GM21786 (cell line): ENCODE data around the gene TRAF6.
"Not testable (repeated sequence)": the region's sequence is repeated elsewhere in the genome, so short reads cannot be mapped to it uniquely, and the experiment has no call there.

ENCODE experiments used
- ATAC-seq: cut with Tn5 transposase; IDR thresholded peaks from one replicate; pipeline ENCODE4 v1.9.1; 2021; ENCODE audit not compliant: unreplicated experiment

TRAF6 gene

DNA sequence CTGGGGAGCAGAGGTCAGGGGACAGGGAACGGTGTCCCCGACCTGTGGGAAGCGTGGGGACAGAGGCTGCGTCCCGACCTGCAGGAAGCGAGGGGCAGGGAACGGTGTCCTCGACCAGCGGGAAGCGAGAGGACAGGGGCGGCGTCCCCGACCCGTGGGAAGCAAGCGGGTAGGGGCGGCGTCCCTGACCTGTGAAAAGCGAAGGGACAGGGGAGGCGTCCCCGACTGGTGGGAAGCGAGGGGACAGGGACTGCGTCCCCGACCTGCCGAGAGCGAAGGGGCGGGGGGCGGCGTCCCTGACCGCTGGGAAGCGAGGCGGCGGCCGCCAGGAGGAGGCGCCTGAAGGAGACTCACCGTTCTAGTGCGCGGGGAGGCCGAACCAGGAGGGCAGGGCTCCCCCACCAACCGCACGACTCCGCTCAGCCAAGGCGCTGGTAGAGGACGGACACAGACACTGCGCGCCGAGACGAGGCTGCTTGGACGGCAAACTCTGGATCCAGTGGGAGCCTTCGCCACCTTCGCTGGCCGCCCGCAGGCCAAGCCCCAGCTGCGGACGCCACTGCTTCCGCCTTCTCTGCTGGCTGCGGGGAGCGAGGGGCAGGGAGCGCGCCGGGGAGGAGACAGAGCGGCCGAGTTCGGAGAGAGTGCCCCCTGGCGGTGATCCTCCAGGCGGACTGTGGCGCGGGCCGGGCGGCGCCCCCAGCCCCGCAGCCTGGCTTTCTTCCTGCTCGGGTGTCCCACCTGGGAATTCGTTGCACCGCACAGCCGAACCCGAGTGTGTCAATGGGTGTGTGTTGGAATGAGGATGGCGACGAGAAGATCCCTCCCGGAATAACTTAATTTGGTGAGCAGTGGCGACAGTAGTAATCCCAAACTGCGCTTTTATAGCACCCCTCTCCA lies at the start of gene TRAF6:
Gene TRAF6, minus strand, starts transcription at position 579 of the 900 bp plus-strand sequence. CDS start 8,757 bp downstream, outside the sequence.
- peak; percentile 95 for ATAC-seq

GRCh38 chr11:36558571-36559413 lies 48.7 kb upstream of the TRAF6 start:
- ATAC-seq = peak; percentile 96

GRCh38 chr11:36557991-36558390 lies 47.9 kb upstream of the TRAF6 start:
- ATAC-seq = no peak

- not testable (repeated sequence) for ATAC-seq
Observed at GRCh38 chr11:36557390-36557789, 47.3 kb upstream of the TRAF6 start.

DNA sequence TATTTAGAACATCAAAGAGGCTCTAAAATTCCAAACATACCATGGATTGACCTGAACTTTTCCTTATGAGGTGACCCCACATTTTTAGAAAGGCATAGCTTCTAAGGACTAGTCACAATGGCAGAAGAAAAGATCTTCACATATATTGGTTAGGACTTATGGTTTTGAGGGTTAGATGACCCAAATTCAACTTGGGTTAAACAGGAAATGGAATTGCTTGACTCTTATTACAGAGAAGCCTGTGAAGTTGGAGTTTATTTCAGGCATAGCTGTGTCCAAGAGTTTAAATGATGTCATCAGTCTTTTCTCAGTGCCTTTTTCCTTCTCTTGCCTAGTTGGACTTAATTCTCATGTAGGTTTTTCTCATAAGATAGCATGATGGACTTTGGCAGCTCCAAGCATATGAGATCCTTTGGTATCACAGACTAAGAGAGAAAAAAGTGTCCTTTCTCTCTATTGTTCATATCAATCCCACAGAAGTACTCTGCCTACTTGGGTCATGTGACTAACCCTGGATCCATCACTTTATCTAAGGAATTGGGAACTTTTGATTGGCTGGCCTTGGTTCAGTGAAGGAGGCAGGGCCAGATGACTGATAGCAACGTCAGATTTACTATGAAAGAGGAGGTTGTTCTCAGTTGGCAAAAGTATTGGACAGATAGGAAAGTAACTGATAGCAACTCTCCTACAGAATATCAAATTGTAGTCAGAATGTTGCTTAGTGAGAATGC lies 40.5 kb upstream of the TRAF6 start:
- no peak for ATAC-seq

GRCh38 chr11:36540998-36541397 lies 30.9 kb upstream of the TRAF6 start:
- peak; percentile 98 for ATAC-seq

DNA sequence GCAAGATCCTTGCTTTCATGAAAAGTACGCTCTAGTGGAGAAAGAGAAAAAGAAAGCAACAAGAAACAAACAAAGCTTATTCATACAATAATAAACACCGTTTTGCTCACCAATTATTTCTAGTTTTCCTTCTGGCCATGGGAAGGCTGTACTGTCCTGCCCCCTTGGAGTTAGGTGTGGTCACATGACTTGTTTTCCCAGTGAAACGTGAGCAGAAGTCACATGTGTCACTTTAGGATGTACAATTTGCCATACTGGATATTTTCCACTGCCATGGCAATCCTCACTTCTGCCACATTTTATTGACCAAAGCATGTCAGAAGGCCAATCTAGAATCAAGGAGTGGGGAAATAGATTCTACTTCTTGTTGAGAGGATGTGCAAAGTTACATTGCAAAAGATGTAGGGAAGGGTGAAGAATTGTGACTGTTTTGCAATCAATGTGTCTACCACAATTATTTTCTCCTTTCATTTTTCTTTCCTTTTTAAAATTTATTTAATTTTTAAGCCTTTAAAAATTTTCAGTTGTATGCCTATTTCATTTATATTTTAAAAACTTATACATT lies 24.3 kb upstream of the TRAF6 start:
- no peak for ATAC-seq

- ATAC-seq = no peak
Observed at GRCh38 chr11:36532941-36533601, 23.0 kb upstream of the TRAF6 start.

- no peak for ATAC-seq
Observed at GRCh38 chr11:36530840-36531239, 20.8 kb upstream of the TRAF6 start.

DNA sequence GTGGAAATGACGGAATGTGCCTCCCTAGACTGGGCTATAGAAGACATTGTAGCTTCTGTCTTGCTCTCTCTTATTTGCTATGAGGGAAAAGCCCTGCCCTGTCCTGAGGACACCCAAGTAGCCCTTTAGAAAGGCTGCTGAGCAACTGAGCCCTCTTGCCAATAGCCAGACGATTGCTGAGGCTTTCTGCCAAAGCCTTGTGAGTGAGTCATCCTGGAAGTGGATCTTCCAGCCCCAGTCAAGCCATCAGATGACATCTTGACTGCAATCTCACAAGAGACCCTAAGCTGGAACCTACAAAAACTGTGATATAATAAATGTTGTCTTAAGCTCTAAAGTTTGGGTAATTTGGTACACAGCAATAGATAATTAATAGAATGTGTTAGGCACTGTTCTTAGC lies 3.9 kb upstream of the TRAF6 start:
- no peak for ATAC-seq

DNA sequence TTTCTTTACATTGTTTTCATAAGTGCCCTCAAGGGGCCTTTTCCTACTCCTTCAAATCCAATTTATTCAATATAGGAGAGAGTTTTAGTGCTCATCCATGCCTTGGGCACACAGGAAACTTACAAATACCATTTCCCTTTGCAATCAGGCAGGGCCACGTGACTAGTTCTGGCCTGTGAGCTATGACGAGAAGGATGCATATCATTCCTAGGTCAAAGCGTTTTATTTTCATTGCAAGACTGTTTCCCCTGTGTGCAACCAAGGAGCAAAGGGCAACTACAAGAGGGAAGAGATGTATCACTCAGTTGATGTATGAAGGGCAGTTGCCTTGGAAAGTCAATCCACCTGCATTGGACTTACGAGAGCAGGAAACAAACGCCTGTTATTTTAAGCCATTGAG lies 1.9 kb upstream of the TRAF6 start:
- ATAC-seq = no peak

DNA sequence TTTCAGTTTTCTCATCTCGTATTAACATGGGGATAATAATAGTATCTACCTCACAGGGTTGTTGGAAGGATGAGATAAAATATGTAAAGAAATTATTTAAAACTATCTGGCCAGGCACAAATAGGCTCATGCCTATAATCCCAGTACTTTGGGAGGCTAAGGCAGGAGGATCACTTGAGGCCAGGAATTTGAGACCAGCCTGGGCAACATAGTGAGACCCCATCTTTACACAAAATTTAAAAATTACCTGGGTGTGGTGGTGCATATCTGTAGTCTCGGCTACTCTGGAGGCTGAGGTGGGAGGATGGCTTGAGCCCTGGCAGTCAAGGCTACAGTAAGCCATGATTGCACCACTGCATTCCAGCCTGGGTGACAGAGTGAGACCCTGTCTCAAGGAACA lies 990 bp upstream of the TRAF6 start:
- not testable (repeated sequence) for ATAC-seq

- no peak for ATAC-seq
Observed at GRCh38 chr11:36510594-36510942, 496 bp upstream of the TRAF6 start.

GRCh38 chr11:36509201-36509639 lies 852 bp downstream of the TRAF6 start:
- peak; percentile 9 for ATAC-seq

- ATAC-seq = no peak
Observed at GRCh38 chr11:36508743-36509142, 1.3 kb downstream of the TRAF6 start.

- ATAC-seq = no peak
Observed at GRCh38 chr11:36507824-36508489, 2.1 kb downstream of the TRAF6 start.

GRCh38 chr11:36501236-36501635 lies 8.8 kb downstream of the TRAF6 start:
- no peak for ATAC-seq

DNA sequence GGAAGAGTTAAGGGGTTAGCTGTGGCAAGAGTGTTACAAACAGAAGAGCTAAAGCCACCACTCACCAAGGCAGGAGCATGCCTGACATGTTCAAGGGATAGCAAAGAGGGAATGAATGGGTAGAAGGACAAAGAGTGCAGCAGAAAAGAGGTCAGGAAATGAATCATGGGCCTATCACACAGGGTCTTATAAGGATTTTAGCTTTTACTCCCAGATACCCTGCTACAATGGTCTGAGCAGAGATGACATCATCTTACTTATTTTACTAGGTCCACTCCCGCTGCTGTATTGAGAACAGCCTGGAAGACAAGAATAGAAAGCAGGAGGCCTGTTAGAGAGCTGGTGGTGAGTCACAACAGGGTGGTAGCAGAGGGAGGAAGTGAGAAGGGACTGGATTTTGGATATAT lies 9.8 kb downstream of the TRAF6 start:
- peak; percentile 99 for ATAC-seq

GRCh38 chr11:36499315-36499714 lies 10.8 kb downstream of the TRAF6 start:
- no peak for ATAC-seq

DNA sequence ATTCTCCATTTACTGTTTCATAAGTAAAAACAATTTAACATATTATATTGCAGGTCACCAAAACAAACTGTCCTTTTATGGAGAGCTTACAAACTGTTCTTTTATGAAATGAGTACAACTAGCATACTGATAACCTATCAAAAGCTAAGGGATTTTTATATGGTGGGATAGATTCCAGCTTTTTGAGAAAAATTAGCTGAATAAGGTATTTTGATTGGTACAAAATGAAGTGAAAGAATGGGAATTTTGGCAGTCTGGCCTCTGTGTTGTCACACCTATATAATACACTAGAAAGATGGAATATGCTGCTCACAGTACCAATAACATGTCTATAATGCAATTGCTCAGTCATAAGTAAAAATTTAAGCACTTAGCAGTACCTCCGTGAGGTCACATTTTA lies 11.4 kb downstream of the TRAF6 start:
- ATAC-seq = no peak
